H1 (cell line): ENCODE measurements around the gene SELENOO. TPM values are rescaled to one million over a fixed set of nuclear protein-coding genes. Genes with fewer than 3 reads are reported as not detected.

Experiments
- CTCF ChIA-PET: fragments of 300-600 bp; sonication (Branson Sonifier 250); formaldehyde crosslinking; loops from one replicate; lab custom pipeline; 2021; ENCODE audit not compliant: partially characterized antibody; lab: Charles Lee
- POLR2A ChIA-PET: fragments of 300-600 bp; sonication (Branson Sonifier 250); formaldehyde crosslinking; loops from one replicate; lab custom pipeline; 2021; ENCODE audit warnings: inconsistent platforms; ENCODE audit not compliant: partially characterized antibody; lab: Charles Lee
- DNase-seq, 2 experiments: peaks; one replicate each; pipeline versions ENCODE4 v3.0.0 to v3.0.0-alpha.2; 2010 to 2022; ENCODE audit warnings: low spot score in 2 of 2, low read depth in 1 of 2, mixed read lengths in 1 of 2
- FAIRE-seq: peaks from 2 replicates; lab custom pipeline; 2011; peaks lifted over from hg19 to GRCh38; lab: Jason Lieb, UNC
- H2AFZ ChIP-seq: 2 replicates; pipeline ENCODE4 v1.8.1; 2012; ENCODE audit warnings: low read length, inconsistent platforms
- H2AK5ac ChIP-seq: 2 replicates; pipeline ENCODE4 v1.6.1; 2013; ENCODE audit warnings: low read depth, low read length
- H2BK120ac ChIP-seq: replicated peaks from 2 replicates; pipeline ENCODE3; 2013; ENCODE audit warnings: low read depth, low read length, inconsistent platforms
- H2BK12ac ChIP-seq: 2 replicates; pipeline ENCODE4 v1.6.1; 2013; ENCODE audit warnings: low read depth, low read length
- H2BK15ac ChIP-seq: 2 replicates; pipeline ENCODE4 v1.6.1; 2013; ENCODE audit warnings: low read length
- H2BK20ac ChIP-seq: 2 replicates; pipeline ENCODE4 v1.6.1; 2013; ENCODE audit warnings: low read length
- H2BK5ac ChIP-seq: 2 replicates; pipeline ENCODE4 v1.6.1; 2013; ENCODE audit warnings: low read depth, low read length
- H3K14ac ChIP-seq: 2 replicates; pipeline ENCODE4 v1.6.1; 2013; ENCODE audit warnings: inconsistent platforms; ENCODE audit not compliant: insufficient read length
- H3K18ac ChIP-seq: 2 replicates; pipeline ENCODE4 v1.6.1; 2013; ENCODE audit warnings: low read length; ENCODE audit errors: extremely low read depth
- H3K23ac ChIP-seq: 2 replicates; pipeline ENCODE4 v1.6.1; 2013; ENCODE audit warnings: inconsistent platforms; ENCODE audit not compliant: insufficient read length
- H3K23me2 ChIP-seq: 2 replicates; pipeline ENCODE4 v1.6.1; 2013; ENCODE audit warnings: low read depth, low read length
- H3K27ac ChIP-seq: 2 replicates; pipeline ENCODE4 v1.6.1; 2011; ENCODE audit warnings: low read depth, low read length, inconsistent platforms
- H3K27me3 ChIP-seq, 4 experiments: replicated peaks in 1 of 4; 1 replicate in 1 of 4; 2 replicates in 3 of 4; pipeline versions ENCODE4 v1.6.1 to v1.8.1; 2011 to 2013; ENCODE audit warnings: low read length in 3 of 4, mild to moderate bottlenecking in 3 of 4, inconsistent platforms in 2 of 4, mixed read lengths in 2 of 4, moderate library complexity in 1 of 4; ENCODE audit not compliant: control insufficient read depth in 3 of 4, insufficient read depth in 3 of 4; ENCODE audit errors: extremely low read depth in 1 of 4
- H3K36me3 ChIP-seq, 4 experiments: 2 replicates each; pipeline versions ENCODE4 v1.6.1 to v1.8.1; 2011 to 2013; ENCODE audit warnings: mild to moderate bottlenecking in 4 of 4, low read length in 3 of 4, moderate library complexity in 2 of 4, control low read depth in 1 of 4, inconsistent platforms in 1 of 4; ENCODE audit not compliant: insufficient read depth in 4 of 4, control insufficient read depth in 2 of 4
- H3K4ac ChIP-seq: replicated peaks from 2 replicates; pipeline ENCODE3; 2013; ENCODE audit warnings: low read length, low read depth, mixed read lengths, inconsistent platforms; ENCODE audit not compliant: insufficient read length
- H3K4me1 ChIP-seq, 4 experiments: replicated peaks in 1 of 4; 1 replicate in 1 of 4; 2 replicates in 3 of 4; pipeline versions ENCODE4 v1.6.1 to v1.8.1; 2011 to 2013; ENCODE audit warnings: low read length in 3 of 4, inconsistent platforms in 2 of 4, mixed read lengths in 1 of 4; ENCODE audit not compliant: insufficient read depth in 4 of 4, control insufficient read depth in 3 of 4
- H3K4me2 ChIP-seq, 2 experiments: 2 replicates each; pipeline versions ENCODE4 v1.6.1 to v1.8.1; 2011 to 2013; ENCODE audit warnings: low read depth in 2 of 2, low read length in 2 of 2, control low read depth in 1 of 2, inconsistent platforms in 1 of 2, mild to moderate bottlenecking in 1 of 2; ENCODE audit not compliant: insufficient read depth in 1 of 2
- H3K4me3 ChIP-seq, 4 experiments: fragments of 200-600, 300-600 bp in 1 of 4; sonication (generic), shearing (Covaris generic), sonication (Bioruptor Twin) in 1 of 4; 2 replicates each; pipeline versions ENCODE4 v1.5.1 to v1.8.1; 2011 to 2016; ENCODE audit warnings: low read length in 4 of 4, low read depth in 3 of 4, control low read depth in 2 of 4, inconsistent platforms in 2 of 4, mild to moderate bottlenecking in 2 of 4, mixed read lengths in 1 of 4, moderate library complexity in 1 of 4; ENCODE audit not compliant: insufficient read depth in 2 of 4; ENCODE audit errors: extremely low read depth in 1 of 4
- H3K56ac ChIP-seq: replicated peaks from 2 replicates; pipeline ENCODE3; 2013; ENCODE audit warnings: low read depth, mild to moderate bottlenecking, mixed read lengths, low read length, inconsistent platforms; ENCODE audit not compliant: insufficient read length
- H3K79me1 ChIP-seq: 2 replicates; pipeline ENCODE4 v1.6.1; 2013; ENCODE audit warnings: low read depth, low read length, control low read depth
- H3K79me2 ChIP-seq, 2 experiments: 2 replicates each; pipeline versions ENCODE4 v1.6.1 to v1.8.1; 2012 to 2013; ENCODE audit warnings: low read length in 2 of 2, mild to moderate bottlenecking in 2 of 2, inconsistent platforms in 1 of 2; ENCODE audit not compliant: insufficient read depth in 2 of 2, control insufficient read depth in 1 of 2
- H3K9ac ChIP-seq, 4 experiments: replicated peaks in 1 of 4; 1 replicate in 1 of 4; 2 replicates in 3 of 4; pipeline versions ENCODE4 v1.6.1 to v1.8.1; 2011 to 2013; ENCODE audit warnings: low read depth in 3 of 4, low read length in 3 of 4, control low read depth in 2 of 4, mild to moderate bottlenecking in 2 of 4, moderate library complexity in 2 of 4, inconsistent platforms in 1 of 4; ENCODE audit errors: extremely low read depth in 1 of 4
- H3K9me3 ChIP-seq, 2 experiments: 2 replicates each; pipeline versions ENCODE4 v1.6.1 to v1.8.1; 2012 to 2013; ENCODE audit warnings: mild to moderate bottlenecking in 2 of 2, moderate library complexity in 2 of 2, control low read depth in 1 of 2, inconsistent platforms in 1 of 2, low read depth in 1 of 2, low read length in 1 of 2, mixed read lengths in 1 of 2; ENCODE audit not compliant: insufficient read depth in 2 of 2
- H4K20me1 ChIP-seq, 2 experiments: replicated peaks in 1 of 2; 2 replicates each; pipeline versions ENCODE3 to v1.8.1; 2011 to 2013; ENCODE audit warnings: inconsistent platforms in 2 of 2, low read length in 2 of 2, mild to moderate bottlenecking in 1 of 2; ENCODE audit not compliant: insufficient read depth in 2 of 2, control insufficient read depth in 1 of 2
- H4K5ac ChIP-seq: 2 replicates; pipeline ENCODE4 v1.6.1; 2013; ENCODE audit warnings: low read length, low read depth, mixed read lengths, inconsistent platforms; ENCODE audit not compliant: insufficient read length
- H4K8ac ChIP-seq: 2 replicates; pipeline ENCODE4 v1.8.0; 2013; ENCODE audit warnings: mild to moderate bottlenecking, moderate library complexity, low read length, inconsistent platforms; ENCODE audit not compliant: insufficient read depth; ENCODE audit errors: extremely low read depth
- H4K91ac ChIP-seq: replicated peaks from 2 replicates; pipeline ENCODE3; 2013; ENCODE audit warnings: low read length, mixed read lengths, inconsistent platforms; ENCODE audit not compliant: insufficient read length
- BACH1 ChIP-seq: IDR thresholded peaks from 2 replicates; pipeline ENCODE4 v1.6.1; 2012; ENCODE audit warnings: low read length, improper control_type of control experiment
- CBX5 ChIP-seq: fragments of 300-800, 300-1000 bp; sonication (generic); IDR thresholded peaks from 2 replicates; pipeline ENCODE4 v1.7.1; 2016; ENCODE audit warnings: antibody characterized with exemption, low read length, low read depth
- CHD2 ChIP-seq: IDR thresholded peaks from 2 replicates; pipeline ENCODE4 v1.6.1; 2012; ENCODE audit warnings: low read length, improper control_type of control experiment
- EP300 ChIP-seq, 2 experiments: IDR thresholded peaks; 1 replicate in 1 of 2; 2 replicates in 1 of 2; pipeline ENCODE4 v1.6.1; 2011 to 2012; ENCODE audit warnings: low read depth in 2 of 2, low read length in 2 of 2, mild to moderate bottlenecking in 2 of 2, borderline replicate concordance in 1 of 2, inconsistent platforms in 1 of 2, moderate library complexity in 1 of 2
- GABPA ChIP-seq: IDR thresholded peaks from 2 replicates; pipeline ENCODE4 v1.6.1; 2011; ENCODE audit warnings: mild to moderate bottlenecking, low read length, moderate library complexity, borderline replicate concordance; ENCODE audit not compliant: insufficient read depth
- JUN ChIP-seq: IDR thresholded peaks from 2 replicates; pipeline ENCODE4 v1.6.1; 2011; ENCODE audit warnings: low read depth, mild to moderate bottlenecking, improper control_type of control experiment, low read length
- KDM4A ChIP-seq: IDR thresholded peaks from one replicate; pipeline ENCODE4 v1.7.1; 2012; ENCODE audit warnings: low read depth, mild to moderate bottlenecking, moderate library complexity, low read length, inconsistent platforms; ENCODE audit not compliant: severe bottlenecking
- RFX5 ChIP-seq: IDR thresholded peaks from 2 replicates; pipeline ENCODE4 v1.6.1; 2011; ENCODE audit warnings: low read depth, low read length, improper control_type of control experiment, borderline replicate concordance
- SP2 ChIP-seq: IDR thresholded peaks from 2 replicates; pipeline ENCODE4 v1.6.1; 2012; ENCODE audit warnings: mild to moderate bottlenecking, low read length, inconsistent platforms
- SRF ChIP-seq: IDR thresholded peaks from 2 replicates; pipeline ENCODE4 v1.6.1; 2011; ENCODE audit warnings: mild to moderate bottlenecking, low read depth, low read length, moderate library complexity
- WGBS, 2 experiments: shearing (Covaris generic) in 1 of 2; methylation state at CpG; one replicate each; pipeline versions ENCODE4 v1.1.6 to v1.1.7; 2013 to 2015; ENCODE audit warnings: low lambda C conversion rate in 2 of 2, mixed read lengths in 2 of 2, inconsistent platforms in 1 of 2, low coverage in 1 of 2, missing lambda C conversion rate in 1 of 2; ENCODE audit not compliant: insufficient replicate concordance in 2 of 2, insufficient coverage in 1 of 2, insufficient read length in 1 of 2; ENCODE audit errors: extremely low coverage in 1 of 2, missing lambda C conversion rate in 1 of 2; 5-methylcytosine and 5-hydroxymethylcytosine counted together
- polyA plus RNA-seq, 7 experiments: library from polyadenylated mRNA; depleted of rRNA in 3 of 7; stranded (reverse) in 5 of 7; unstranded in 2 of 7; fragments of >200 nt in 5 of 7; fragments of 200-250 nt in 2 of 7; gene quantifications; 1 replicate in 5 of 7; 2 replicates in 1 of 7; 4 replicates in 1 of 7; pipeline versions ENCODE4 v1.2.1 to v1.2.3, GENCODE V29; 2011 to 2013; ENCODE audit warnings: missing spikeins in 2 of 7, mixed read lengths in 2 of 7
- total RNA-seq: library from RNA; stranded (reverse); fragmentation: NEBNext Ultra II Directional; extraction: Animal tissue kit (Norgen Biotek cat#: 25700); gene quantifications from 2 replicates; pipeline ENCODE4 v1.2.1, GENCODE V29; 2021
- TF ChIP-seq, protein P1 (sequence below): IDR thresholded peaks from 2 replicates; pipeline ENCODE4 v1.6.1; 2011; ENCODE audit warnings: low read depth, mild to moderate bottlenecking, low read length; ENCODE audit not compliant: insufficient read depth

SELENOO gene
- total and polyA plus RNA-seq, 2 of the 8 experiments (the other 6 are each of a cell fraction or from before 2014, with no cell fraction given): 18.6 to 25.1 TPM

DNA sequence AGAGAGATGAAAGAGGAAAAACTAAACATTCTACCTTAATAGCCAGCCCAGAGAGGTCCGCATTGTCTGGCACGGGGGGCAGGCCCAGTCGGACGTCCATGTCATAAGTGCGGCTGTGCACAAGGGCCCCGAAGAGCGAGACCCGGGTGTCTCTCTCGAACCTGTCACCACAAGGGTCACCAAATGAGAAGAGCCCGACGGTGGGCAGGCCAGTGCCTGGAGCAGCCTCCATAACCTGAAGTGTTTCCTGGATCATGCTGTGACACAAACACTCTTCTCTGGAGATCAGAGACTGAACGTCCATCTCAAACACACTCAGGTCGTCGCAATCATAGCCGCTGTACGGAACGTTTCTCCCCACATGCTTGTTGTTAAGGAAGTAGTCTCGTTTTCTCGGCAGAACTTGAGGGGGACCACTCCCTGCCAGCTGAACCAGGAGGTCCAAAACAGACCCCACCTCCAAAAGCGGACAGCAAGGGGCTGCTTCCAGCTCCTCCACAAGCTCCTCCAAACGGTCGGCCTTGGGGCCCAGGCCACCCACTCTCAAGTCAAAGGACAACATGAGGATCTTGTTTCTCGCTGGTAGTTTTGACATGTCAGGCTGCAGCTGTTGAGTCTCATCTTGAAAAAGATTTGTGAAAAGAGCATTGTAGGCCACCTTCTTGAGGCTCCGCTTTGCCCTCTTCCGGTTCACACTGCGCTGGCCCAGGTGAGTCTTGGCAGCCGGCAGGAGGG, 43.0 kb downstream of the SELENOO start:
- Histone ChIP-seq H2BK120ac (no peak overlapping the region), H3K4me1 (peaks cover 0 to 20% (median 14%) of the 10 kb centered on the region in 4 experiments; a peak in 6 of 7 replicates), H3K79me1 (peaks cover 12% of the 10 kb centered on the region), H2AK5ac (no peak overlapping the region), H4K5ac (no peak overlapping the region), H3K9me3 (no peaks in the 10 kb centered on the region), H3K23ac (no peak overlapping the region), H3K56ac (no peak overlapping the region), H2BK20ac (no peak overlapping the region), H3K27ac (no peak overlapping the region), H4K91ac (no peak overlapping the region), H3K9ac (peak overlapping the region in 2 of 4 experiments; percentile 35 to 79; a peak in 4 of 7 replicates), H3K4me3 (peak overlapping the region; percentile 87 to 96 (median 90)), H2BK5ac (no peak overlapping the region), H3K23me2 (peaks cover 11% of the 10 kb centered on the region), H3K27me3 (no peaks in the 10 kb centered on the region), H4K20me1 (peaks cover 4 to 27% of the 10 kb centered on the region in 2 experiments), H3K79me2 (peaks cover 4 to 33% of the 10 kb centered on the region in 2 experiments; a peak in 3 of 4 replicates), H3K4ac (no peak overlapping the region), H3K4me2 (peak overlapping the region; percentile 87 to 92), H3K18ac (no peak overlapping the region), H2BK15ac (no peak overlapping the region), H4K8ac (no peak overlapping the region; the same call in 1 of the 2 replicates), H2BK12ac (no peak overlapping the region), H2AFZ (no peak overlapping the region), H3K36me3 (no peaks in the 10 kb centered on the region), H3K14ac (no peak overlapping the region)
- no peak for FAIRE-seq
- DNase-seq: no peak
- ChIA-PET CTCF (interaction anchor here (0.6 to 8.7 kb wide), 6 partner anchors 19 to 1452 kb away, joined by 3 to 77 read pairs (median 4); no protein-coding TSS in a partner anchor), POLR2A (interaction anchor here (0.6 to 1.6 kb wide), 10 partner anchors 8 to 206 kb away, joined by 3 to 5 read pairs (median 3); partner anchors contain the start of gene SELENOO)
- 71% methylated on average over 24 of the region's 27 CpGs; no CpG with 5 or more reads in 1 of the 2 experiments for WGBS, 2 experiments
- TF ChIP-seq EP300 (IDR thresholded peaks at IDR 0.05; ENCODE audit: borderline replicate concordance in 1 of 2, low read depth in 2 of 2, low read length in 2 of 2): no peak
- TF ChIP-seq, protein P1, sequence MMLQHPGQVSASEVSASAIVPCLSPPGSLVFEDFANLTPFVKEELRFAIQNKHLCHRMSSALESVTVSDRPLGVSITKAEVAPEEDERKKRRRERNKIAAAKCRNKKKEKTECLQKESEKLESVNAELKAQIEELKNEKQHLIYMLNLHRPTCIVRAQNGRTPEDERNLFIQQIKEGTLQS: no peak
- TF ChIP-seq GABPA: no peak
- TF ChIP-seq RFX5: no peak
- TF ChIP-seq CHD2: no peak
- no peak for TF ChIP-seq CBX5
- TF ChIP-seq BACH1: no peak
- TF ChIP-seq KDM4A: no peak
- no peak for TF ChIP-seq SRF
- no peak for TF ChIP-seq JUN
- TF ChIP-seq SP2: no peak
